ENCODE measurements around the gene FBXW8.

DNA sequence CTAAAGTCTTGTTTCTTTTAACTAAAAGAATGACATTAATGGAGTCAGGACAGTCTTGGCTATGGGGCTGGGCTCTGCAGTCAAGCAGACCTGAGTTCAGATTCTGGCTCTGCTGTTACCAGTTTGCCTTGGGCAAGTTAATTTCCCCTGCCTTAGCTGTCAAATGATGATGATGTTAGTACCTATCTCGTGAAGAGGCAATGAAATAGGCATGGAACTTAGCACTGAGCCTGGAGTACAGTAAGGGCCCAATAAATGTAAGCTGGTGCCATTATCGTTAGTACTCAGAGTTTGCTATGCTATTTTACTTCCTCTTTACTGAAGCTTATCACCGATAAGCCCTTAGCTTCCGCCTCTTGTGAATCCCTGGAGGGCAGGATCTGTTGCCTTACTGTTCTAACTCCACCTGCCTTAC, 8.5 kb downstream of the FBXW8 start:
- no peak for TF ChIP-seq EZH2 (IDR thresholded peaks at IDR 0.05)
- TF ChIP-seq POLR2AphosphoS5 (IDR thresholded peaks at IDR 0.05; ENCODE audit: borderline replicate concordance, low read depth, low read length), result no peak
- TF ChIP-seq FOXP2 (optimal IDR thresholded peaks at IDR 0.05; ENCODE audit: control extremely low read depth, extremely low read length, insufficient read depth), result no peak
